ENCODE measurements around the gene PIF1.

GRCh38 chr15:64779630-64780029, 45.8 kb downstream of the PIF1 start:
- TF ChIP-seq CTCF (IDR thresholded peaks at IDR 0.05) (no peak), POLR2A (IDR thresholded peaks at IDR 0.05) (no peak), EP300 (IDR thresholded peaks at IDR 0.05) (no peak)

Measured in ovary (tissue), 3 donors.